Choroid plexus epithelial cell (primary cell): ENCODE data around the gene TRPM4.
A peak's percentile ranks its signal among the peaks of the same experiment; 100 is the strongest.
"Not testable (repeated sequence)": the region's sequence is repeated elsewhere in the genome, so short reads cannot be mapped to it uniquely, and the experiment has no call there.

Experiments
- DNase-seq: peaks from one replicate; pipeline ENCODE4 v3.0.0-alpha.2; 2010; ENCODE audit warnings: low read depth
- H3K4me3 ChIP-seq: 2 replicates; pipeline ENCODE4 v1.5.1; 2011; ENCODE audit warnings: low read depth, mild to moderate bottlenecking, control low read depth, low read length, moderate library complexity
- CTCF ChIP-seq: conservative IDR thresholded peaks from 2 replicates; pipeline ENCODE4 v1.5.1; 2011; ENCODE audit warnings: low read depth, mild to moderate bottlenecking, control low read depth, inconsistent platforms, low read length, moderate library complexity

Gene TRPM4

GRCh38 chr19:49140951-49141350, 16.6 kb upstream of the TRPM4 start:
- no peak for TF ChIP-seq CTCF
- H3K4me3 ChIP-seq: no peak overlapping the region
- DNase-seq: no peak

- no peak for TF ChIP-seq CTCF
- no peak for DNase-seq
- no peak overlapping the region for H3K4me3 ChIP-seq
Observed at GRCh38 chr19:49141352-49141751, 16.2 kb upstream of the TRPM4 start.

- peak; percentile 93 for DNase-seq
- peak overlapping the region; percentile 69 for H3K4me3 ChIP-seq
- no peak for TF ChIP-seq CTCF
Observed at GRCh38 chr19:49142866-49143335, 14.7 kb upstream of the TRPM4 start.

- peak; percentile 86 for DNase-seq
- peak overlapping the region; percentile 54 for H3K4me3 ChIP-seq
- TF ChIP-seq CTCF: peak; percentile 85
Observed at GRCh38 chr19:49145573-49146407, 11.8 kb upstream of the TRPM4 start.

GRCh38 chr19:49146408-49146770, 11.2 kb upstream of the TRPM4 start:
- DNase-seq, H3K4me3 ChIP-seq: not testable (repeated sequence)

GRCh38 chr19:49148044-49148682, 9.4 kb upstream of the TRPM4 start:
- TF ChIP-seq CTCF: no peak
- DNase-seq: no peak
- no peak overlapping the region for H3K4me3 ChIP-seq

GRCh38 chr19:49148784-49149651, 8.6 kb upstream of the TRPM4 start:
- DNase-seq: peak; percentile 96
- H3K4me3 ChIP-seq: peak overlapping the region; percentile 80
- TF ChIP-seq CTCF: no peak
